IMR-90 (cell line): ENCODE data around the gene HOXA10. TPM values are rescaled to one million over a fixed set of nuclear protein-coding genes. Genes with fewer than 3 reads are reported as not detected.

ENCODE experiments used
- ATAC-seq: fragments of 200-7000 bp; cut with Tn5 transposase; 2 replicates; pipeline ENCODE4 v1.9.1; 2020; ENCODE audit warnings: low read depth, mild to moderate bottlenecking, moderate library complexity
- BruUV-seq: library from RNA; stranded (reverse); fragments of 400-500 nt; replicated peaks from 2 replicates; lab custom pipeline; 2021; lab: Mats Ljungman, UMichigan
- CTCF ChIA-PET: fragments of 300-600 bp; formaldehyde crosslinking; extraction: SDS; loops from one replicate; lab custom pipeline; 2021; ENCODE audit warnings: antibody characterized with exemption; lab: Yijun Ruan, JAX
- POLR2A ChIA-PET: fragments of 300-600 bp; sonication (Branson Sonifier 250); formaldehyde crosslinking; loops from one replicate; lab custom pipeline; 2022; ENCODE audit warnings: antibody characterized with exemption; ENCODE audit not compliant: unreplicated experiment; lab: Charles Lee
- DNase-seq: peaks from one replicate; pipeline ENCODE4 v3.0.0; 2013
- H2AFZ ChIP-seq: replicated peaks from 2 replicates; pipeline ENCODE3; 2013; ENCODE audit warnings: low read length, mild to moderate bottlenecking; ENCODE audit not compliant: poor library complexity
- H2AK5ac ChIP-seq: 2 replicates; pipeline ENCODE4 v1.6.1; 2013; ENCODE audit warnings: low read depth, low read length, inconsistent platforms
- H2AK9ac ChIP-seq: replicated peaks from 2 replicates; pipeline ENCODE3; 2013; ENCODE audit warnings: mild to moderate bottlenecking, low read depth, low read length, moderate library complexity; ENCODE audit not compliant: poor library complexity
- H2BK120ac ChIP-seq: 2 replicates; pipeline ENCODE4 v1.6.1; 2013; ENCODE audit warnings: low read depth, low read length, inconsistent platforms
- H2BK15ac ChIP-seq: 3 replicates; pipeline ENCODE4 v1.6.1; 2013; ENCODE audit warnings: low read depth, low read length, inconsistent platforms
- H2BK20ac ChIP-seq: 2 replicates; pipeline ENCODE4 v1.6.1; 2013; ENCODE audit warnings: low read depth, mild to moderate bottlenecking, inconsistent platforms, low read length, moderate library complexity
- H2BK5ac ChIP-seq: 2 replicates; pipeline ENCODE4 v1.6.1; 2013; ENCODE audit warnings: mild to moderate bottlenecking, low read depth, low read length, inconsistent platforms; ENCODE audit not compliant: poor library complexity, severe bottlenecking
- H3K14ac ChIP-seq: replicated peaks from 2 replicates; pipeline ENCODE4 v1.6.1; 2013; ENCODE audit warnings: low read depth, low read length, inconsistent platforms
- H3K18ac ChIP-seq: 2 replicates; pipeline ENCODE4 v1.6.1; 2013; ENCODE audit warnings: low read depth, low read length, control low read depth
- H3K23ac ChIP-seq: 2 replicates; pipeline ENCODE4 v1.6.1; 2013; ENCODE audit warnings: low read depth, low read length, inconsistent platforms
- H3K27ac ChIP-seq: 2 replicates; pipeline ENCODE4 v1.5.1; 2013; ENCODE audit warnings: mild to moderate bottlenecking, control low read depth, low read length; ENCODE audit not compliant: insufficient read depth
- H3K27me3 ChIP-seq: 2 replicates; pipeline ENCODE4 v1.6.1; 2013; ENCODE audit warnings: low read length; ENCODE audit not compliant: control insufficient read depth, insufficient read depth
- H3K36me3 ChIP-seq: 2 replicates; pipeline ENCODE4 v1.6.1; 2013; ENCODE audit warnings: low read length, mixed read lengths; ENCODE audit not compliant: control insufficient read depth, insufficient read depth
- H3K4ac ChIP-seq: 2 replicates; pipeline ENCODE4 v1.6.1; 2013; ENCODE audit warnings: low read depth, low read length, inconsistent platforms
- H3K4me1 ChIP-seq: 2 replicates; pipeline ENCODE4 v1.6.1; 2013; ENCODE audit warnings: low read length, mixed read lengths; ENCODE audit not compliant: control insufficient read depth, insufficient read depth
- H3K4me2 ChIP-seq: 2 replicates; pipeline ENCODE4 v1.6.1; 2013; ENCODE audit warnings: low read depth, mild to moderate bottlenecking, control low read depth, low read length, moderate library complexity
- H3K4me3 ChIP-seq: 2 replicates; pipeline ENCODE4 v1.5.1; 2013; ENCODE audit warnings: low read depth, mild to moderate bottlenecking, control low read depth, low read length, moderate library complexity; ENCODE audit not compliant: insufficient read depth
- H3K56ac ChIP-seq: 2 replicates; pipeline ENCODE4 v1.6.1; 2013; ENCODE audit warnings: low read length, inconsistent platforms; ENCODE audit not compliant: insufficient read depth; ENCODE audit errors: extremely low read depth
- H3K79me1 ChIP-seq, 2 experiments: 2 replicates each; pipeline ENCODE4 v1.6.1; 2013; ENCODE audit warnings: low read length in 2 of 2, inconsistent platforms in 1 of 2, low read depth in 1 of 2
- H3K9ac ChIP-seq: 2 replicates; pipeline ENCODE4 v1.6.1; 2013; ENCODE audit warnings: low read depth, low read length, control low read depth
- H3K9me1 ChIP-seq: 2 replicates; pipeline ENCODE4 v1.6.1; 2013; ENCODE audit warnings: low read length, inconsistent platforms; ENCODE audit not compliant: insufficient read depth
- H3K9me3 ChIP-seq: 2 replicates; pipeline ENCODE4 v1.6.1; 2013; ENCODE audit warnings: low read length; ENCODE audit not compliant: control insufficient read depth, insufficient read depth
- H4K20me1 ChIP-seq: 2 replicates; pipeline ENCODE4 v1.6.1; 2013; ENCODE audit warnings: low read length, inconsistent platforms; ENCODE audit not compliant: insufficient read depth
- H4K5ac ChIP-seq: 2 replicates; pipeline ENCODE4 v1.6.1; 2013; ENCODE audit warnings: mild to moderate bottlenecking, low read depth, low read length, control low read depth
- H4K8ac ChIP-seq, 2 experiments: 2 replicates each; pipeline ENCODE4 v1.6.1; 2013; ENCODE audit warnings: low read depth in 2 of 2, low read length in 2 of 2, control low read depth in 1 of 2, inconsistent platforms in 1 of 2
- H4K91ac ChIP-seq: 2 replicates; pipeline ENCODE4 v1.6.1; 2013; ENCODE audit warnings: low read depth, low read length, inconsistent platforms; ENCODE audit not compliant: insufficient read depth
- BHLHE40 ChIP-seq: fragments of 150-350 bp; IDR thresholded peaks from 2 replicates; pipeline ENCODE4 v1.6.1; 2016; ENCODE audit warnings: mild to moderate bottlenecking, low read depth, low read length
- CEBPB ChIP-seq: IDR thresholded peaks from 2 replicates; pipeline ENCODE4 v1.6.1; 2012; ENCODE audit warnings: low read depth, low read length, improper control_type of control experiment
- CTCF ChIP-seq: conservative IDR thresholded peaks from 2 replicates; pipeline ENCODE4 v1.5.1; 2012; ENCODE audit warnings: mild to moderate bottlenecking, low read depth, low read length, improper control_type of control experiment
- ELK1 ChIP-seq: fragments of 150-350 bp; IDR thresholded peaks from 2 replicates; pipeline ENCODE4 v1.6.1; 2016; ENCODE audit warnings: low read depth, mild to moderate bottlenecking, low read length, moderate library complexity, borderline replicate concordance
- FOS ChIP-seq: fragments of 150-350 bp; IDR thresholded peaks from 2 replicates; pipeline ENCODE4 v1.6.1; 2016; ENCODE audit warnings: low read depth, low read length
- POLR2A ChIP-seq: IDR thresholded peaks from 2 replicates; pipeline ENCODE4 v1.6.1; 2012; ENCODE audit warnings: mild to moderate bottlenecking, low read depth, low read length
- SMC3 ChIP-seq: fragments of 150-350 bp; IDR thresholded peaks from 2 replicates; pipeline ENCODE4 v1.6.1; 2016; ENCODE audit warnings: low read depth, mild to moderate bottlenecking, antibody characterized with exemption, low read length, moderate library complexity
- WGBS, 2 experiments: methylation state at CpG; one replicate each; pipeline versions ENCODE4 v1.1.5 to v1.1.7; 2013; ENCODE audit warnings: missing lambda C conversion rate in 2 of 2; ENCODE audit not compliant: insufficient read length in 1 of 2; ENCODE audit errors: extremely low coverage in 2 of 2; 5-methylcytosine and 5-hydroxymethylcytosine counted together
- dilution Hi-C: fragments of 300-500 bp; cut with HindIII; formaldehyde crosslinking; loops from one replicate; pipeline ENCODE4 v1.14.3; 2018; ENCODE audit warnings: low sequenced_read_pairs; ENCODE audit not compliant: unreplicated experiment
- in situ Hi-C: fragments of 300-500 bp; cut with MboI; formaldehyde crosslinking; loops from 3 replicates; pipeline ENCODE4 v1.14.3; 2019; ENCODE audit warnings: low sequenced_read_pairs, inconsistent platforms, mixed read lengths
- intact Hi-C: fragments of 100-400 bp; cut with micrococcal nuclease; formaldehyde crosslinking; loops from 2 replicates; pipeline ENCODE4 v1.10.0; 2022
- polyA plus RNA-seq, 3 experiments: library from polyadenylated mRNA; depleted of rRNA; stranded (reverse); fragments of >200 nt; gene quantifications; 2 replicates each; pipeline ENCODE4 v1.2.3, GENCODE V29; 2012; ENCODE audit warnings: low replicate concordance in 1 of 3
- total RNA-seq: library from RNA; depleted of rRNA; stranded (reverse); fragments of >200 nt; gene quantifications from 2 replicates; pipeline ENCODE4 v1.2.3, GENCODE V29; 2012

HOXA10 gene
- total and polyA plus RNA-seq, 2 of the 4 experiments (the other 2 are of a cell fraction) = 0.10 to 0.18 TPM

- dilution Hi-C loops = no loop called here
- Histone ChIP-seq H3K36me3 (no peaks in the 10 kb centered on the region), H3K56ac (no peak overlapping the region), H2AK9ac (no peak overlapping the region), H2AK5ac (no peak overlapping the region), H3K9me3 (peaks cover 7% of the 10 kb centered on the region; the same call in 1 of the 2 replicates), H3K18ac (no peak overlapping the region), H4K5ac (no peak overlapping the region), H3K4ac (no peak overlapping the region), H4K8ac (no peak overlapping the region), H3K27ac (no peak overlapping the region), H2BK20ac (no peak overlapping the region), H3K14ac (no peak overlapping the region), H2AFZ (peak overlapping the region; percentile 76), H3K79me1 (no peaks in the 10 kb centered on the region), H3K4me2 (no peak overlapping the region), H3K9me1 (no peaks in the 10 kb centered on the region), H3K4me3 (no peak overlapping the region), H4K20me1 (no peaks in the 10 kb centered on the region), H3K4me1 (no peaks in the 10 kb centered on the region), H2BK120ac (no peak overlapping the region), H3K23ac (no peak overlapping the region), H2BK15ac (no peak overlapping the region), H2BK5ac (no peak overlapping the region), H4K91ac (no peak overlapping the region), H3K9ac (no peak overlapping the region), H3K27me3 (peaks cover 79% of the 10 kb centered on the region)
- in situ Hi-C loops = no loop called here
- TF ChIP-seq SMC3 (no peak), BHLHE40 (no peak), ELK1 (no peak), CTCF (no peak), CEBPB (no peak), FOS (no peak), POLR2A (no peak)
- WGBS, 2 experiments = 0% methylated on average over 6 of the region's 45 CpGs; no CpG with 5 or more reads in 1 of the 2 experiments
- ChIA-PET CTCF (no interaction called here), POLR2A (no interaction called here)
- no peak for DNase-seq
- no TSS peak for BruUV-seq
- ATAC-seq = peak; percentile 29; the same call in 1 of the 2 replicates
- intact Hi-C loops = no loop called here
Measured at GRCh38 chr7:27220440-27220955, 46.4 kb upstream of the HOXA10 start.
